Uterus (tissue), 4 donors: Measurements from ENCODE around the gene CACNA2D1. TPM values are rescaled to one million over a fixed set of nuclear protein-coding genes. Genes with fewer than 3 reads are reported as not detected.

Experiments used
- DNase-seq, 2 donors: peaks; one replicate each; pipeline ENCODE4 v3.0.0-alpha.2; 2019 to 2020
- H3K27ac ChIP-seq, 2 donors: fragments of 200-600 bp; sonication (generic); 1 replicate in 1 of 2; 2 replicates in 1 of 2; pipeline ENCODE4 v1.5.1; 2016 to 2018
- H3K27me3 ChIP-seq, 2 donors: fragments of 200-600 bp; sonication (generic); one replicate each; pipeline ENCODE4 v1.5.1; 2018 to 2019; ENCODE audit warnings: control low read depth in 1 of 2
- H3K36me3 ChIP-seq, 2 donors: fragments of 200-600 bp; sonication (generic); one replicate each; pipeline ENCODE4 v1.5.1; 2019; ENCODE audit warnings: control low read depth in 1 of 2
- H3K4me1 ChIP-seq, 2 donors: fragments of 200-600 bp; sonication (generic); one replicate each; pipeline ENCODE4 v1.5.1; 2018 to 2019; ENCODE audit warnings: control low read depth in 1 of 2
- H3K4me3 ChIP-seq, 2 donors: fragments of 200-600 bp; sonication (generic); 1 replicate in 1 of 2; 2 replicates in 1 of 2; pipeline ENCODE4 v1.5.1; 2018 to 2019; ENCODE audit warnings: mild to moderate bottlenecking in 1 of 2
- H3K9me3 ChIP-seq, 2 donors: fragments of 200-600 bp; sonication (generic); one replicate each; pipeline ENCODE4 v1.5.1; 2019; ENCODE audit warnings: control low read depth in 1 of 2
- POLR2A ChIP-seq, 2 donors: fragments of 450-650 bp; IDR thresholded peaks; one replicate each; pipeline ENCODE4 v1.6.1; 2016; ENCODE audit warnings: antibody characterized with exemption in 2 of 2, mild to moderate bottlenecking in 1 of 2, moderate library complexity in 1 of 2
- intact Hi-C: fragments of 100-400 bp; cut with DNase I; formaldehyde crosslinking; loops from one replicate; pipeline ENCODE4 v1.15.1; 2023; ENCODE audit warnings: low total_unique reads
- total RNA-seq, 4 donors: library from RNA; depleted of rRNA in 3 of 4; stranded (reverse); fragments of >200 nt in 3 of 4; gene quantifications; one replicate each; pipeline versions ENCODE4 v1.1.0 to v1.2.4, GENCODE V29; 2014 to 2023
- TF ChIP-seq, protein P1 (sequence below), 4 experiments: fragments of 200-600 bp in 2 of 4; fragments of 450-650 bp in 2 of 4; sonication (generic) in 2 of 4; IDR thresholded peaks; one replicate each; pipeline ENCODE4 v1.5.1; 2016 to 2019; ENCODE audit warnings: antibody characterized with exemption in 4 of 4, mild to moderate bottlenecking in 2 of 4, moderate library complexity in 1 of 4
- donor health status: DM: yes; HTN: yes; CAD: no.

CACNA2D1 gene
- total RNA-seq, 4 donors from 2014 or later = 30.1 to 54.1 (median 43.6) TPM

DNA sequence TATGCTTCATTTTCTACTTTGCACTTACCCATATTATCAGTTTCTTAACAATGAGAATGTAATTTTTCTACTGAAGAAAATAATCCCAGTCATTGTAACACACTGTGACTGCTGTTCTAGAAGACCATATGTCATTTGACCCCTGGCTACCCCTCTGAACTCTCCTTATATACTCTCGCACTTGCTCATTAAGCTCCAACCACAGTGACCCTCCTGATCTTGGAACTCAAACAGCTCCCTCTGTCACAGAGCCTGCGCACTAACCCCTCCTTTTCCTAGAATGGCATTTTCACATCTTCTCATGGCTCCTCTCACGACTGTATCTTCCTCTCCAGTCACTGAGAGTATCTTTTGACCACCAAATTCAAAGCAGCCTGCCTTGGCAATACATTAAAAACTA lies 169.7 kb downstream of the CACNA2D1 start:
- no peak for TF ChIP-seq POLR2A (IDR thresholded peaks at IDR 0.05)
- TF ChIP-seq, protein P1, sequence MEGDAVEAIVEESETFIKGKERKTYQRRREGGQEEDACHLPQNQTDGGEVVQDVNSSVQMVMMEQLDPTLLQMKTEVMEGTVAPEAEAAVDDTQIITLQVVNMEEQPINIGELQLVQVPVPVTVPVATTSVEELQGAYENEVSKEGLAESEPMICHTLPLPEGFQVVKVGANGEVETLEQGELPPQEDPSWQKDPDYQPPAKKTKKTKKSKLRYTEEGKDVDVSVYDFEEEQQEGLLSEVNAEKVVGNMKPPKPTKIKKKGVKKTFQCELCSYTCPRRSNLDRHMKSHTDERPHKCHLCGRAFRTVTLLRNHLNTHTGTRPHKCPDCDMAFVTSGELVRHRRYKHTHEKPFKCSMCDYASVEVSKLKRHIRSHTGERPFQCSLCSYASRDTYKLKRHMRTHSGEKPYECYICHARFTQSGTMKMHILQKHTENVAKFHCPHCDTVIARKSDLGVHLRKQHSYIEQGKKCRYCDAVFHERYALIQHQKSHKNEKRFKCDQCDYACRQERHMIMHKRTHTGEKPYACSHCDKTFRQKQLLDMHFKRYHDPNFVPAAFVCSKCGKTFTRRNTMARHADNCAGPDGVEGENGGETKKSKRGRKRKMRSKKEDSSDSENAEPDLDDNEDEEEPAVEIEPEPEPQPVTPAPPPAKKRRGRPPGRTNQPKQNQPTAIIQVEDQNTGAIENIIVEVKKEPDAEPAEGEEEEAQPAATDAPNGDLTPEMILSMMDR (IDR thresholded peaks at IDR 0.05) = no peak
- Histone ChIP-seq H3K27me3 (no peaks in the 10 kb centered on the region), H3K27ac (no peak overlapping the region), H3K9me3 (no peaks in the 10 kb centered on the region), H3K4me1 (no peaks in the 10 kb centered on the region), H3K4me3 (no peak overlapping the region), H3K36me3 (no peaks in the 10 kb centered on the region)
- intact Hi-C loops = no loop called here
- DNase-seq = no peak

DNA sequence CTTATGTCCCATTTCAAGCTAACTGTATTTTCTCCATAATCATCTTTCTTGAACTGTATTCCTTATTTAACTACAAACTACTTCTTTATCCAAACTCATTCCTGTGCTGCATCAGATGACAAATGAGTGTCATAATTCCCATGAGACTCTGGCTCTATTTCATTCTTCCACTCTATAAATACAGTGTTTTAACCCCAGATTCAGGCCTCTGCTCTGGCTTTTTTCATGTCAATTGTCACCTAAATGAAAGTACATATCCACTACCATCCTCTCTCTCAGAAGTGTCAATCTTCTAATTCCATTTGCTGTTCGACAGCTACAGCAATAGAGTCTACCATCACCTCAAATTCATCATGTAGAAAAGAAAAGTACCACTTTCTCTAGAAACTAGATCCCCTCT lies 172.7 kb downstream of the CACNA2D1 start:
- TF ChIP-seq, protein P1 (IDR thresholded peaks at IDR 0.05) = no peak
- TF ChIP-seq POLR2A (IDR thresholded peaks at IDR 0.05) = no peak
- no peaks in the 10 kb centered on the region for H3K36me3 ChIP-seq
- DNase-seq = no peak
- no peaks in the 10 kb centered on the region for H3K27me3 ChIP-seq
- H3K27ac ChIP-seq = no peak overlapping the region
- H3K4me3 ChIP-seq = no peak overlapping the region
- no peaks in the 10 kb centered on the region for H3K9me3 ChIP-seq
- intact Hi-C loops = no loop called here
- H3K4me1 ChIP-seq = no peaks in the 10 kb centered on the region

DNA sequence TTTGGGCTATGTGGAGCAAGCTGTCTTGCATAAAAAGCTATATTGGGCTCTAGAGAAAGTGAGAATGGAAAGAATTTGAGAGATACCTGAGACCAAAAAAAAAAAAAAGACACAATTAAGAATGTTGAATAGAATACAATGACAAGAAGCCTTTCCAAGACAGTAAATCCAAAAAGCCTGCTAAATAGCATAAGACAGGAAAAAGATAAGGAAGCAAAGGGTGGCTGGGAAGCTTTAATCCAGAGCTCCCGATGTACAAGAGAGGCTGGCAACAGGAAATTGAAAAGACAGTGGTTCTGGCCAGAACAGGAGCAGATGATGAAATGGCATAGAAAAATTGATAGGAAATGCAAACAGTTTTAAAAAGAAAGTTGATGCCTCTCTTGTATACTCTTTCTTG lies 174.9 kb downstream of the CACNA2D1 start:
- H3K9me3 ChIP-seq = no peaks in the 10 kb centered on the region
- H3K27me3 ChIP-seq = no peaks in the 10 kb centered on the region
- H3K4me1 ChIP-seq = no peaks in the 10 kb centered on the region
- TF ChIP-seq, protein P1 (IDR thresholded peaks at IDR 0.05) = no peak
- no peak for TF ChIP-seq POLR2A (IDR thresholded peaks at IDR 0.05)
- H3K36me3 ChIP-seq = no peaks in the 10 kb centered on the region
- no peak for DNase-seq
- intact Hi-C loops = no loop called here
- no peak overlapping the region for H3K27ac ChIP-seq
- H3K4me3 ChIP-seq = no peak overlapping the region

DNA sequence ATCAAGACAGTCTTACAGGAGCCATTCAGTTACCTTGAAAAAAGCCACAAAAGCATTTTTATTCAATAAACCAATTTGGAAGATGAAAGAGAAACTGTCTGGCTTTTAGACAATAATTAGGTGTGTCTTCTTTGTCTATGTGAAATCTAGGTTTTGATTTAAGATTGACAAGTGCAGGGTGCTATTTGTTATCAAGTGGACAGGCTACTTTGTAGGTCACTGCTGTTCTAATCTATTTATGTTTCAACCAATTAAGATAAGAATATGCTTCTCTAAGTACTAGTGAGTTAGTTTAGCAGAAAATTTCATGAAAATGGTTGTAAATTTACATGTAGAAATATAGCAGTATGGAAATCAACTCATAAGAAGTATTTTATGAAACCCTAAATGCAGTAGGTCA lies 177.5 kb downstream of the CACNA2D1 start:
- intact Hi-C loops = no loop called here
- no peak for TF ChIP-seq POLR2A (IDR thresholded peaks at IDR 0.05)
- TF ChIP-seq, protein P1 (IDR thresholded peaks at IDR 0.05) = no peak
- Histone ChIP-seq H3K4me3 (no peak overlapping the region), H3K4me1 (no peaks in the 10 kb centered on the region), H3K9me3 (no peaks in the 10 kb centered on the region), H3K36me3 (no peaks in the 10 kb centered on the region), H3K27ac (no peak overlapping the region), H3K27me3 (no peaks in the 10 kb centered on the region)
- DNase-seq = no peak

DNA sequence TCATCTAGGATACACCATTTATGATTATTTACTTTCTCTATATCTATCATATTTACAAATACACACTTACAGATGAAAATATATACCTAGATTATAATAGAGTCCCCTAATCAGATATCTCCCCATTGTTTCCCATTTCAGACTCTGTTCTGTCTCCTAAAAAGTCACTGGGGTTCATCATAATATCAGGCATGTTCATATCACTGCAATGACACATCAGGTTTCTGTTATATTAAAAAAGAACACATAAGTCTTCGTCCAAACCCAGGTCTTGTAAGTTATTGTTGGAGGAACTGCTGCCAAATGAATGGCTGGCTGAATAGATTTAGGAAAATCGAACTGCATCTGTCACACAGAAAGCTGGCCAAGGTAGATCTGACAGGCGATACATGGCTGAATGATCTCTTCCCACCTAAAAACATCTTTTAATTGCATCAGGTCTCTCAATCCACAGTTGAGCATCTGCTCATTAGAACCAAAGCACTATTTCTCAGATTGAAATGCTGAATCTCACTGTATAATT lies 178.7 kb downstream of the CACNA2D1 start:
- H3K36me3 ChIP-seq = no peaks in the 10 kb centered on the region
- no peaks in the 10 kb centered on the region for H3K9me3 ChIP-seq
- H3K27me3 ChIP-seq = no peaks in the 10 kb centered on the region
- DNase-seq = no peak
- H3K4me3 ChIP-seq = no peak overlapping the region
- TF ChIP-seq, protein P1 (IDR thresholded peaks at IDR 0.05) = no peak
- TF ChIP-seq POLR2A (IDR thresholded peaks at IDR 0.05) = no peak
- intact Hi-C loops = no loop called here
- H3K4me1 ChIP-seq = no peaks in the 10 kb centered on the region
- H3K27ac ChIP-seq = no peak overlapping the region
